NCI-H1105 treated with DMSO at 0.1 percent for 48 hours (cell line): ENCODE results near the gene SRCAP.

Experiments used
- DNase-seq: peaks from one replicate; lab custom pipeline; 2025; lab: John Stamatoyannopoulos, UW

Gene SRCAP

DNA sequence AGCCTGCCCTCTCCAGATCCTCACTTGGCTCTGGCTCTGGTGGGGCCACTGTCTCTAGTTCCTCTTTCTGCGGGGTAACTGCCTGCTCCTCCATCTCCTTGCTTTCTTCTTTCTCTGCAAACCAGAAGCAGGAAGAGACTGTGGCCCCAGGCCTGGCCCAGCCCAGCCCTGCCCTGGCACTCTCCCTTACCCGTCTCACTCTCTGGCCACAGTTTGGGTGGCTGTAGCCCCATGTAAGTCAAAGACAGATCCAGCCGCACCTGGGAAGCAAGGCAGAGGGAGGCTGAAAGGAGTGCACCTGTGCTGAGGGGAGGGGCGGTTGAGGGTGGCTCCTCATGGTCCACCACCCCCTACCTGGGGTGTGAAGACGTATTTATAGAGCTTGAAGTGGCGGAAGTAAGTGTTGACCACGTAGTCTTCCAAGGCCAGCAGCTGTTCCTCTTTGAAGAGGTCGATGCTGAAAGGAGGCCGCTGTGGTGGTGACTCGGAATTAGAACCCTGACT is 60.1 kb downstream of the SRCAP start:
- no peak for DNase-seq

DNA sequence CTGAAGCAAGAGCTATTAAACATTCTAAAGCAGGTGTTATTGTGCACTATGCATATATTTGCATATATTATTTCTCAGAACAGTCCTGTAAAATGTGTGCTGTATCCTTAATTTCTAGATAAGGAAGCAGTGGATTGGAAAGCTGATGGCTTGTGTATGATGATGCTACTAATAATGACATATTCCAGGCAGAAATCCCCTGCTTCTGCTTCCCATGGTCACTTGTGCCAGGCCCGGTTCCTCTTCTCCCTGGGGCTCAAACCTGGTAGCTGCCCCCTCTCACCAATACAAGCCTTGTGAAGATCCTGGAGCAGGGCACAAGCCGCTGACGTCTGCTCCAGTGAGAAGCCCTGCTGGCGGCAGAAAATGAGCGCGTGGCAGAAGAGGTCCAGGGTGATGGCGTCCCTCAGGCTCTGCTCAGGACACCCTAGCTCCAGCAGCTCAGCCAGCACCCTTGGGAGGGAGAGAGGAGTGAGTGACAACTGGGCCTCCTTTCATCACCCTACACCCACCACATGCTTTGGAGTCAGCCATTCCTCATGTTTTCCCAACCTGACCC is 61.1 kb downstream of the SRCAP start:
- DNase-seq: no peak

DNA sequence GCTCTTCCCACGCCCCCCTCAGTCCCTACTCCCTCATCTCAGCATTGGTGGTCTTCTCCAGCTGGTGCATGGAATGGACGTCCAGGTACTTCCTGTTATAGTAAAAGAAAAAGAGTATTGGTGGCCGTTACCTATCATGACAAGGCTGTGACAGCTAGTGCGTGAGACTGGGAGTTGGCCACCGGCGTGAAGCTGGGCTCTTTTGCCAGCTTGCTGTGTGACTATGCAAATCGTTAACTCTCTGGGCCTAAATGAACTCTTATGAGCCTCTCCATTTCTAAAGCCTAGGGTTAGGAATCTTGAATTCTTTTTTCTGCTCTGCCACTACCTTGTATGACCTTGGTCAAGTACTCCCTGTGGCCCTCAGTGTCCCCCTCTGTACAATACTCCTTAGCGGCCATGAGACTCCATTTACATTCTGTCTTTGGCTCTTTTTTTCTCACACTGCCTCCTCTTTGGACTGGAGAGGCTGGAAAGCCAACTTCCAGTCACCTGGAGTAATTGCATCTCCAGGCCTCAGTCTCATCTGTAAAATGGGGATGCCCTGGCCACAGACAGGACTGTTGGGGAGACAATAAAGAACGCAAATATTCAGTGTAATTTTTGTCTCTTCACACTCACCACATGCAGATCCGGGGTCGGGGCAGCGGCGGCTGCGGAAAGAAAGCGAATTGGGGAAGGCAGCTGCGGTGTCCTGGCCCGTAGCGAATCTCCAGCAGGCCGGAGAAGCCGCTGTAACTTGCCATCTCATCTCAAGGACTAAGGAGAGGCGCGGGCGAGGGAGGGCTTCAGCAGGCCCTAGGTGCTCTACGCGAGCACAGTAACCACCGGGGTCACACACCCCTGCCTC is 61.8 kb downstream of the SRCAP start:
- DNase-seq: no peak

DNA sequence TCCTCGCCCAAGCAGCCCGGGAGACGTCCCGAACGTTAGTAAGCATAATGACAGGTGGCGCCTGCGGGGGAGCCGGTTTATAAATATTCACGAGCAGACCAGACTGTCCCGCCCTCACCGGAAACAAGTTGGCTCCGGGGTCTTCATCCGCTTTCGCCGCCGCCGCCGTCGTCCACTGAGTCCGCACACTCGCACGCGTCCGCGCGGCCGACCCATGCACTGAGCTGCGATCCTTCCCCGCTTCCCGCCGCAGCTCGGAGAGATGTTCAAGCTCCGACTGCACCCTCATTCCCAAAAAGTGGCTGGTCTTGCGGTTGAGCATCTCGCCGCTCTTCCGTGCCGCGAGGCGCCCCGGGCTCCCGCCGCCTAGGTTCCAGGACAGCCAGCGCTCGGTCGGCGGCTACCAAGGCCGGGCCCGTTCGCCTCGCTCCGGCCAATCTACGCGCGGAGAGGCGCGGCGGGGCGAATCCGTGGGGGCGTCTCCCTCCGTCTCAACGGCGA is 62.5 kb downstream of the SRCAP start:
- DNase-seq: peak; percentile 48

DNA sequence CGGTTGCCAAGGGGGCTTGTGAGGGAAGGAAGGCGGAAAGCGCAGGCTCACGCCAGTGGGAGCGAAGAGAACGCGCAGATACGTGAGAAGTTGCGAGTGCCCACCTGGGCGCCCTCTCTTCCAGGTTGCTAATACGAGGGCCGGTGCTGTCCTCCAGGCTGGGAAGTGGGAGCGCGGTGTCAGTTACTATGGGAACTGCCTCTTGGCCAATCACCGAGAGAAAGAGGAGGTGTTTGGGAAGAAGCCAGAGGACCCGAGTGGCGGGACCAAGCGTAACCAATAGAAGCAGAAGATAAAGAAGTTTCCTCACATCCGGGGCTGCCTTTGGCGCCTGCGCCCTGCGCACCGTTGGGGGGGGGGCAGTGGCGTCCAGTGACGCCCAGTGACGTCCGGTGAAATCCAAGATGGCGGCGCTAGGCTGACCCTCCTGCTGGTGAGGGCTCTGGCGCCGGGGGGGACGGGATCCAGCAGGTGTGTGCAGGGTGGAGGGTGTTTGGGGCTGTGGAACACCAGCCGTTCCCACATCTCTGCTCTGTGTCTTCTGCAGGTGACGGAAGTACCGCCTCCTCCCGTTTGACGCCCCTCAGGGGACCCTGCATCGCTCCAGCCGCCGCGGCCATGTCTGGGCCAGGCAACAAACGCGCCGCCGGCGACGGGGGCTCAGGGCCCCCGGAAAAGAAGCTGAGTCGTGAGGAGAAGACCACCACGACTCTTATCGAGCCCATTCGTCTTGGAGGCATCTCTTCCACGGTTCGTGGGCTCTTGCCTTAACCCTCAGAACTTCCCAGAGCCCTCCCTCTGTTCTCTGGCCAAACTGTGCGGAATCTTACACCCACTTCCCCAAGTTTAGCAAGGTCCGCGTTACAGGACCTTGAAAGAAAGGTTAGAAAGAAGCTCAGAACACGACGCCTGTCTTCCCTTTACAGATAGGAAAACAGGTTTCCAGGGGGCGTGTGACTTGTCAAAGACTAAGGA is 63.2 kb downstream of the SRCAP start, which contains the start of the genes CFAP119 and RNF40:
TSS of gene CFAP119 (minus strand) at position 135 of the 975 bp plus-strand sequence. CDS start 314 bp downstream, outside the sequence.
TSS of gene RNF40 (plus strand) at position 395 of the 975 bp plus-strand sequence. CDS start at position 619, 224 bp downstream.
- peak; percentile 97 for DNase-seq

DNA sequence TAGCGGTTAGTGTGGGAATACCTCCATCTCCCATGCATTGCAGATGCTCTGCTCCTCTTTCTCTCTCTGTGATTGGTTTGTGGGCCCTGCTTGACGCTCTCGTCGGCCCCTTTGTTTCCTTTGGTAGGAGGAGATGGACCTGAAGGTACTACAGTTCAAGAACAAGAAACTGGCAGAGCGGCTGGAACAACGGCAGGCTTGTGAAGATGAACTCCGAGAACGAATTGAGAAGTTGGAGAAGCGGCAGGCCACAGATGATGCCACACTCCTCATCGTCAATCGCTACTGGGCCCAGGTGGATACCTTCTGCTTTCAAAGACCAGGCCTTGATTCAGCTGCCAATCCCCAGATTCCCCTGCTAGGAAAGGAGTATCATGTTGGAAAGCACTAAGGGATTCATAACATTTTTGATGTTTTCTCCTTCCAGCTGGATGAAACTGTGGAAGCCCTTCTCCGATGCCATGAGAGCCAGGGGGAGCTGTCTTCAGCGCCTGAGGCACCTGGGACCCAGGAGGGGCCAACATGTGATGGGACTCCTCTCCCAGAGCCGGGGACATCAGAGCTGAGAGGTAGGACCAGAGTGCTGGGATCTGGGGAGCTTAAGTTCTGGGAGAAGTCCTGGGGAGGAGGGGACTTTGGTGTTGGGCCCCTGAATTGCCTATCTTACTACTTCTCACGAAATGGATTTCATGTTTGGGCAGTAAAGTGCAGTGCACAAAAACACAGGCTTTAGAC is 64.2 kb downstream of the SRCAP start:
- no peak for DNase-seq

DNA sequence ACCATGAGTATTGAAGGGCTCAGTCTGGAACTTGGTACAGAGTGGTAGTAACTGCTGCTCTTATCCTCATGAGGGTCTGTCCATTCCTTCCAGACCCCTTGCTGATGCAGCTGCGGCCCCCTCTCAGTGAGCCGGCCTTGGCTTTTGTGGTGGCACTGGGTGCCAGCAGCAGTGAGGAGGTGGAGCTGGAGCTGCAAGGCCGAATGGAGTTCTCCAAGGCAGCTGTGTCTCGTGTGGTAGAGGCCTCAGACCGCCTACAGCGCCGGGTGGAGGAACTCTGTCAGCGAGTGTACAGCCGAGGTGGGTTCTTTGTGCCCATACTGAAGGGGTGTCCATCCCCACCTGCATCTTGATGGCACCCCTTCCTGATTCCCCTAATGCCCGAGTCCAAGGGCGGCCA is 65.1 kb downstream of the SRCAP start:
- DNase-seq: no peak

DNA sequence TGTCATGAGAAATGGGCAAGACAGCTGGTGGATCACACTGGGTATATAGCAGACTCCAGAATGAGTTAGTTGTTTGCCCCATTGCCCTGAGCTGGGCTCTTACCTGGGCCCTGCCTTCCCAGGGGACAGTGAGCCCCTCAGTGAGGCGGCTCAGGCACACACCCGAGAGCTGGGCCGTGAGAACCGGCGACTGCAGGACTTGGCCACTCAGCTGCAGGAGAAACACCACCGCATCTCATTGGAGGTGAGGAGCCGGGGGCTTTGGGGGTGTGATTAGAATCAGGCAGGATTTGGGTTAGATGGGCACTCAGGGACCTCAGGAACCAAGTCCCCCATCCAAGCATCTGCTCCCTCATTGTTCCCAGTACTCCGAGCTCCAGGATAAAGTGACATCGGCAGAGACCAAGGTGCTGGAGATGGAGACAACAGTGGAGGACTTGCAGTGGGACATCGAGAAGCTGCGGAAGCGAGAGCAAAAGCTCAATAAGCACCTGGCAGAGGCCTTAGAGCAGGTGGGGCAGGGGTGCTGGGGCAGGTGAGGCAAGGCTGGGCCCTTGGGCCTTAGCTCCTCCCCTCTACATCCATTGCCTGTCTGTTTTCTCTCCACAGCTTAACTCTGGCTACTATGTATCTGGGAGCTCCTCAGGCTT is 66.0 kb downstream of the SRCAP start:
- DNase-seq: no peak

DNA sequence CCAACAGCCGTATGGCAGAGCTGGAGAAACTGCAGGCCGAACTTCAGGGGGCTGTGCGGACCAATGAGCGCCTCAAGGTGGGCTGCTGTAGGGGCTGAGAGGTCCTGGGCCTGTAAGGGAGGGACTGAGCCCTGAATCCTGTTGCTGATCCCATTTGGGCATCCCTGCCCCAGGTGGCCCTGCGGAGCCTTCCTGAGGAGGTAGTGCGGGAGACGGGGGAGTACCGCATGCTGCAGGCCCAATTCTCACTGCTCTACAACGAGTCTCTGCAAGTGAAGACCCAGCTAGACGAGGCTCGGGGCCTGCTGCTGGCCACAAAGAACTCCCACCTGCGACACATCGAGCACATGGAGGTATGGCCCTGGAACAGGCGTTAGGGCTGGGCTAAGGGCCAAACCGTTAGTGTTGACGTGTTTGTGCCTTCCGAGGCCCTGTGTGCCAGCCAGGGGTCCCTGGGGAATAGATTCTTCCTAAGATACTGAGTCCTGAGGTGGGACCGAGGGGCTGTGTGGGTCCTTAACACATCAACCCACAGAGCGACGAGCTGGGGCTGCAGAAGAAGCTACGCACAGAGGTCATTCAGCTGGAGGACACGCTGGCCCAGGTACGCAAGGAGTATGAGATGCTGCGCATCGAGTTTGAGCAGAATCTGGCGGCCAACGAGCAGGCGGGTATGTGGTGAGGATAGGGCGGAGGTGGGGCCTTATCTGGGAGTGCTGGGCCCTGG is 67.4 kb downstream of the SRCAP start:
- DNase-seq: no peak

DNA sequence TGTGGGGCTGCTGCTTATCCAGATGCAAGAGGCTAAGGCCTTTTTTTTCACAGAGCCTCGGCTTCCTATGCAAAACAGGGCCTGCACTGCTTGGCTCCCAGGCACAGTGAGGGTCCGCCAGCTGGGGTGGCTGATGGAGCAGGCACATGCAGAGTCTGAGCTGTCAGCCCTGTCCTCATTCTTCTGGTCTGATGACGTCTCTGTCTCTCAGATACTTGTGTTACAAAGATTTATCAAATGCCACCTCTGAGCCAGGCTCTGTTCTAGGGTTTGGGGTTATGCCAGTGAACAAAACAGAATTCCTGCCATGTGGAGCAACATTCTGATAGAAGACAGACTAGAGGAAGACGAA is 67.9 kb downstream of the SRCAP start:
- DNase-seq: no peak

DNA sequence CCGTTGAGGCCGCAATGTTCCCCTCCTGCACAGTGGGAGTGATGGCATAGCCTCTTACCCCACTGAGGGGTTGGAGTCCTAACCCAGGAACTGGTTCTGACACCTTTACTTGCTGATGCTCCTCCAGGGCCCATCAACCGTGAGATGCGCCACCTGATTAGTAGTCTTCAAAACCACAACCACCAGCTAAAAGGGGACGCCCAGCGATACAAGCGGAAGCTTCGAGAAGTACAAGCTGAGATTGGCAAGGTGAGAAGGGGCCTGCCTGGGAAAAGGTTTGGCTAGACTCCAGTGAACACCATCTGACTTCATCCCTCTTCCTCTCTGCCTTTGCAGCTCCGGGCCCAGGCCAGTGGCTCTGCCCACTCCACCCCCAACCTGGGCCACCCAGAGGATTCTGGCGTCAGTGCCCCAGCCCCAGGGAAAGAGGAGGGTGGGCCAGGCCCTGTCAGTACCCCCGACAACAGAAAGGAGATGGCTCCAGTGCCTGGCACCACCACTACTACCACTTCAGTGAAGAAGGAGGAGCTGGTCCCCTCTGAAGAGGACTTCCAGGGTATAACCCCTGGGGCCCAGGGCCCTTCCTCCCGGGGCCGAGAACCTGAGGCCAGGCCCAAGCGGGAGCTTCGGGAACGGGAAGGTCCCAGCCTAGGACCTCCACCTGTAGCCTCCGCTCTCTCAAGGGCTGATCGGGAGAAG is 68.9 kb downstream of the SRCAP start:
- no peak for DNase-seq

DNA sequence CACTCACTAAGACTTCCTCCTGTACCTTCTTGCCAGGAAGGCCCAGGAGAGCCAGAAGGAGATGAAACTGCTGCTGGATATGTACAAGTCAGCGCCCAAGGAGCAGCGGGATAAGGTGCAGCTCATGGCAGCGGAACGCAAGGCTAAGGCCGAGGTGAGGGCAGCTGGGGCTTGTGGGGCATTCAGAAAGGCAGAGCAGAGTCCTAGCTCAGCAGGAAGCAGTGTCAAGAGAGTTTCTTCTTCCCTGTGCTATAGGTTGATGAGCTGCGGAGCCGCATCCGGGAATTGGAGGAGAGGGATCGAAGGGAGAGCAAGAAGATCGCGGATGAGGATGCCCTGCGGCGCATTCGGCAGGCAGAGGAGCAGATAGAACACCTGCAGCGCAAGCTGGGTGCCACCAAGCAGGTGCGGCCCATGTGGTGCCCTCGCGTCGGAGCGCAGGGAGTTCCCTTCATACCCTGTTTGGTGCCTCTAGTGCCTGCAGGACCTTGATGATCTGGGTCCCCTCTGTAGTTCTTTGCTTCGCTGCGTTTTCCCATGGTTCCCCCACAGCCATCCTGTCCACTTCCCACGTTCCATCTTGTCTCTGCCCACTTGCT is 69.7 kb downstream of the SRCAP start:
- no peak for DNase-seq

DNA sequence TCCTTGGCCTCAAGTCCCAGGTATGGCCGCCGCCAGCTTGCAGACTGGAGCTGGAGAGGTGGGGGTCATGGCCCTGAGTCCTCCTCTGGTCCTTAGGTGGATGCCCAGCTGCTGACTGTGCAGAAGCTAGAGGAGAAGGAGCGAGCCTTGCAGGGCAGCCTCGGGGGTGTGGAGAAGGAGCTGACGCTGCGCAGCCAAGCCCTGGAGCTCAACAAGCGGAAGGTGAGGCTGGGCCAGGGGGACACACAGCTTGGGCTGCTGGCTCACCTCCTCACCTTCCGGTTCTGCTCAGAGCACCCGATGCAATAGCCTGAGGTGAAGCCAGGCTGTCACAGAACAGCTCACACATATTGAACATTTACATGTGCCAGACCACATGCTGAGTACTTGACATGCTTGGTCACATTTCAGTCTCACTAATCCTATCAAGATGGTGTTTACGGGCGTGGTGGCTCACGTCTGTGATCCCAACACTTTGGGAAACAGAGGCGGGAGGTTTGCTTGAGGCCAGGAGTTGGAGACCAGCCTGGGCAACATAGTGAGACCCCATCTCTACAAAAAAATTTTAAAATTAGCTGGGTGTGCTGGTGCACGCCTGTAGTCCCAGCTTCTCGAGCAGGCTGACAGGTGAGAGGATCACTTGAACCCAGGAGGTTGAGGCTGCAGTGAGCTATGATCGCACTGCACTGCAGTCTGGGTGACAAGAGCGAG is 70.6 kb downstream of the SRCAP start:
- DNase-seq: no peak

DNA sequence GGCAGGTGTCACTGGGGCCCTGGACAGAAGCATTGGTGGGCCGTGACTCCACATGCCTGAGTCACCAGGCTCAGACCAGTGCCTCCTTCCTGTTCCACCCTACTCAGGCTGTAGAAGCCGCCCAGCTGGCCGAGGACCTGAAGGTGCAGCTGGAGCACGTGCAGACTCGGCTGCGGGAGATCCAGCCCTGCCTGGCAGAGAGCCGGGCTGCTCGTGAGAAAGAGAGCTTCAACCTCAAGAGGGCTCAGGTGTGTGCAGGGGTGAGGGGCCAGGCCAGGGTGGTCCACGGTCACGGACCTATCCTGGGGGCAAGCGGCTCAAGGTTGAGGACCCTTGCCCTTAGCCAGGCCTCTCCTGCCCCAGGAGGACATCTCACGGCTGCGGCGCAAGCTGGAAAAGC is 72.8 kb downstream of the SRCAP start:
- DNase-seq: no peak

DNA sequence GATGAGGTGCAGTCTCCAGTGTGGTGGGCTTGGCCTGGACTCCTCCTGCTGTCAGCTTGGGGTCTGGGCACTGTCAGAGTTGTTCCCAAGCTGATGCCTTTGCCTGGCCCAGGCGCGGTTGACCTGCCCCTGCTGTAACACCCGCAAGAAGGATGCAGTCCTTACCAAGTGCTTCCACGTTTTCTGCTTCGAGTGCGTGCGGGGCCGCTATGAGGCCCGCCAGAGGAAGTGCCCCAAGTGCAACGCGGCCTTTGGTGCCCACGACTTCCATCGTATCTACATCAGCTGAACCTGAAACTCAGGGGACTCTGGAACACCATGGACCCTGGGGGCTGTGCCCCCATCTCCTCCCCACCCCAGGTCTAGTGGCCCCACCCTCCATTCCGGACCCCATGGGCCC is 74.9 kb downstream of the SRCAP start:
- DNase-seq: no peak

DNA sequence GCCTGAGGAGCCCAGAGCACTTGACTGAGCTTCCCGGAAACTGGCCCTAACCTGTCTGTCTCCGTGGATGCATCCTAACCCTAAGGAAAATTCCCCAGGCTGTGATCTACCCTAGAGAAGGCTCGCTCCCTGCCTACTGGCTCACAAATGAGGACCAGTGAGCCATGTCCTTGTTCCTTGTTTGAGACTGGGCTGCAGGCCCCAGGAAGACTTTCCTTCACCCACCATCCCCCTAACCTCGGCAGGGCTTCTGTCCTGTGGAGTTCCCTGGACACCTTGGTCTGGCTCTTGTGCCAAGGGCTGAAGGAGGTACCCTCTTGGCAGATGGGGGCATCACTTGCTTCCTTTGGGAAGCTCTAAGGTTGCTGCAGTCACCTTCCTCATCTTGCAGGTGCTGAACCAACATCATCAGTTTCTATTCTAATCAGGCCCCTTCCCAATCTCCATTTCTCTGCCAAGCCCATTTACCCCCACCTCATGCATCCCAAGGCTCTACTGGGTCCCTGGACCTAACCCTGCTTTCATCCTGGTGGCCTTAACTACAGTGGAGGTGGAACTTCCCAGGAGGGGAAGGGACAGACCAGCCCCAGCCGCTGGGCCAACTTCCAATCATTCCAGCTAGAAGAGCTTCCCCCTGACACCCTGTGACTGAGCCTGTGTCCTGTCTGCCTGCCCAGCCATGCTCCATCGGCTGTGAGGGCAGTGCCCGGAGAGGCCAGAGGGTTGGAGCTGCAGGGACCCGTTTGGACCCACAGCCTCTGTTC is 75.6 kb downstream of the SRCAP start:
- peak; percentile 13 for DNase-seq

DNA sequence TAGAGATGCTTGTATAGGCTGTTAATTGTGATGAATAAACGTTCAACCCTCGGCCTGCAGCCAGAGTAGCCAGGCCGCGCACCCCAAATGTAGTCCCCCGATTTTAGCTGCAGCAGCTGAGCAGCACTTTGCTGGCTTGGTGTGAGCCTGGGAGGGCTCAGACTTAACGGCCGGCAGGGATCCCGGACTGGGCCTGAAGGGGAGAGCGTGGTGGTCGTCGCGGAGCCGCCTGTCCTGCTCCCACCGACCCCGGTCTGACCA is 76.1 kb downstream of the SRCAP start:
- DNase-seq: no peak
